Effector CD8-positive, alpha-beta T cell (primary cell): ENCODE measurements around the gene RASEF.

Source experiments
- DNase-seq: peaks from one replicate; lab custom pipeline; 2025; lab: John Stamatoyannopoulos, UW

RASEF gene

GRCh38 chr9:83056911-83057310 lies 6.0 kb downstream of the RASEF start:
- no peak for DNase-seq

DNA sequence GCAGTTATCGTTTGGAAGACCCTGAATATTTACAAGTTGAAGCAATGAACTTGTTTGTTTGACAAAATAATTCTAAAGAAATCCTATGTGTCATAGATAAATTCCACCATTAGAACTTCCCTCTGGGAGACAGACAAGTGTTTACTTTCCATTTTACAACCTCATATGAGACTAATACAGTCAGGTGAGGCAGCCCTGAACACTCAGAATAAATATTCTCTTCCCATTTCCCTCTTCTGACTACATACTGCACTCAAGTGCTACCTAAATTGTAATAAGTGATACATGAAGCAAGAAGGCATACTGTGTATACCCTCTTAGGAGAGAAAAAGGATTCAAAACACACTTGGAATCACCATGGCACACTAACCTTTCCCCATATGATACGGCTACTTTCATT lies 6.8 kb downstream of the RASEF start:
- DNase-seq = no peak

- DNase-seq = no peak
Measured at GRCh38 chr9:83047839-83048775, 14.8 kb downstream of the RASEF start.

DNA sequence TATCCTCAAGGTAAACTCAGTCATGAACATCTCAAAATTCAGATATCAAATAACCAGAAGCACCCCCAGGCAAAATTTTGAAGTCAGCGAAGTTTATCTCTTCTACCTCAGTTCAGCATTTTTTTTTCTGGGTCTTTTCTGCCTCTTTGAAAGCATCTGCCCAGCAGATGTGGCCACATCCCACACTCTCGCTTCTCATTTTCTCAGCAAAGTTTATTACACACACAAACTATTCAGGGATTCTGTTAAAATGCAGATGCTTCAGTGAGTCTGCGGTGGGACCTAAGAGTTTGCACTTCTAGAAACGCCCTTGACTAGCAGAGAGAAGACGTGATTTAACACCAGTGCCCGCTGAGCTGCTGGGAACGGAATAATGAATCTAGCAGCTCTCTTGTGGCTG lies 19.3 kb downstream of the RASEF start:
- DNase-seq = no peak

- DNase-seq = no peak
Measured at GRCh38 chr9:83041771-83042170, 21.2 kb downstream of the RASEF start.

DNA sequence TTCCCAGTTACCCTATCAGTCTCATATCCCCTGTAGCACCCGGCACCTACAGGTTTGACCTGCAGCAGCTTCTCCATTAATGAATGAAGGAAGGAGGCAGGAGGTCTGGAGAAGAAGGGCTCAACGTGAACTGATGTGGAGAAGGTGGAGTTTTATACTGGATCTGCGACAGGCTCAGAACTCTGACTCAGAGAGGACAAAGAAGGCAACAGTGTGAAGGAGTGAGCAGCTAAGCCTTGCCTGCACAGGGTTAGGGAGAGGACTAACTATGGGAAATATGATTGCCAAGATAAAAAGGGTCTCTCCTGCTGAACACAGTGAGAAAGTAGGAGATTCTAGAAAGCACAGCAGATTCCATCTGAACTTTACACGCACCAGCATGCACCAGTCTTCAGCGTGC lies 23.6 kb downstream of the RASEF start:
- DNase-seq = no peak

- no peak for DNase-seq
Measured at GRCh38 chr9:83036043-83036442, 26.9 kb downstream of the RASEF start.

DNA sequence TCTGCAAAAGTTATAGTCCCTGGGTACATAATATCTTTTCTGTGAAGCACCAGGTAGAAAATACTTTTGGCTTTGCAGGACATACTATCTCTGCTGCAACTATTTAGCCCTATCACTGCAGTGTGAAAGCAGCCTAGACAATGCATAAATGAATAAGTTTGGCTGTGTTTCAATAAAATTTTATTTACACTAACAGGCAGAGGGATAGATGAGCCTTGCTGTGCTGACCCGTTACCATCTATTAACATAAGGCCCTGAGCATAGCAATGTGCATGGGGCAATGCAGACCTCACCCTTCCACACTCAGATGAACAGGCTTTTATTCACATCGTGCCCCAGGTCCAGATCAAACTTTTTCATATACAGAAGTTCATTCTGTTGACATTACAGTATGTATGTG lies 27.8 kb downstream of the RASEF start:
- no peak for DNase-seq

- DNase-seq = no peak
Measured at GRCh38 chr9:83034587-83034986, 28.4 kb downstream of the RASEF start.

- DNase-seq = no peak
Measured at GRCh38 chr9:83034026-83034425, 28.9 kb downstream of the RASEF start.

DNA sequence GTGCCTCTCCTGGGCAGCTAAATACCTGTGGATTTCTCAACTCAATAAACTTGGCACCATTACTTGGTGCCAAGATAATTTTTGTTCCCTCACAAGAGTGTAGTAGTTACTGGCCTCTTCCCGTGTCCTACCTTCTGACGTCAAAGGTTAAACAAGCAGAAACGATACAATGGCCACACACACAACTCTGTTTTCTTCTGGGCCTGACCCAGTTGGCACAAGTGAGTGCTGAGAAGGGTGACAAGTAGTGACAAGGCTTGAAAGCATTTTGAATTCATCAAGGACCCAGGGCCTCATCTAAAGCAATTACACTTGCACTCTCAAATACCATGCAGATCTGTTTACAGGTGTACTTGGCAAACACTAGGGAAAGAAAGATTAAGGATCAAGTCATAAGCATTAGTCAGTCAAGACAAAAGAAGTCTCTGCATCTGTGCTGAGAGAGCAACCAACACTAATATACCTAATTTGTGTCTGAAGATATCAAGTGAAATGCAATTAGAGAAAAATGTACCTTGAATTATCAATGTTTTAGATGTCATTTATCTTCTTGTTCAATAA lies 30.8 kb downstream of the RASEF start:
- no peak for DNase-seq

- no peak for DNase-seq
Measured at GRCh38 chr9:83030391-83031107, 32.4 kb downstream of the RASEF start.

DNA sequence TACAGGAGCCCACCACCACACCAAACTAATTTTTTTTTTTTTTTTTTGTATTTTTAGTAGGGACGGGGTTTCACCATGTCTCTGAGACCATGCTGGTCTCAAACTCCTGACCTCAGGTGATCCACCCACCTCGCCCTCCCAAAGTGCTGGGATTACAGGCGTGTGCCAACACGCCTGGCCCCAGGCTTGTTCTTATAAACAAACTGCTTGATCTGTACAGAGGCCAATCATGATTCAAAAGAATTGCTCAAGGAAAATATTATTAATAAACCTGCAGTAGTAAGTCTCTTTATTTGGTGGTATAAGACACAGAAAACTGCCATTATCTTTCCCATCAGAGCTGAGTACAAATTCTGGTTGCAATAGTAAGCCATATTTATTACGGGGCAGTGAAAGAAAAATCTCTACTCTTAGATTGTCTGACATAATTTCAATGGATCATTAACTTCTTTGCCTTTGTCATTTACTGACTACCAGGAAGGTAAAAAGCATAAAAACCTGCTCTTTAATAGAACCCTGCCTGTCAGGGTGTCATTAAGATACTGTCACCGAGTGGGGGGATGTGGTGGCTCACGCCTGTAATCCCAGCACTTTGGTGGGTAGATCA lies 33.3 kb downstream of the RASEF start:
- no peak for DNase-seq

DNA sequence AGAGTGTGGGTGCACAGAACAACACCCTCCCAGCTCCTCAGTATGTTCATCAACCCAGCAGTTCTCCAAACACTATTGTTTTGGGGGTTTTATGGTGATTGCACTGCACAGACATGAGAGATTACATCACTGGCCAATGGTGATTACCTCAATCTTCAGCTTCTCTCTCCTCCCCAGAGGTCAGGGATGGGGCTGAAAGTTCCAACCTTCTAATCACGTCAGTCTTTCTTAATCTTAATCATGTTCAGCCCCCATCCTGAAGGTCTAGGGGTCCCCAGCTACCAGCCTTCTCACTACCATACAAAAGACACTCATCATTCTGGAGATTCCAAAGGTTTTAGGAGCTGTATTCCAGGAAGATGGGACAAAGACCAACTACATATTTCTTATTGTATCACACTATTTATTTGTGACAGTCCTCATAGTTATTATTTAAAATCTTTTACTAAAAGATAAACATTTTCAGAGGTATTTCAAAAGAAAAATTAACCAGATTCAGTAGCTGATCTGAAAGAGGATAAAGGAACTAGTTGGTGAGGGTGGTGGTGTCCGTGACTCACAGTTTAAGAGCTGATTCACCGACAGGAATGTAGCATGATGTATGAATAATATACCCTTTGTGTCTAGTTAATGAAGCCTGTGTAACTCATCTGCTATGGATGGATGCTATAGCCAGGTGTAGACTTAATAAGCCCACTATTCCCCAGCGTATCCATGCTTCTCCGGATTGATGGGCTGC lies 35.6 kb downstream of the RASEF start:
- no peak for DNase-seq

DNA sequence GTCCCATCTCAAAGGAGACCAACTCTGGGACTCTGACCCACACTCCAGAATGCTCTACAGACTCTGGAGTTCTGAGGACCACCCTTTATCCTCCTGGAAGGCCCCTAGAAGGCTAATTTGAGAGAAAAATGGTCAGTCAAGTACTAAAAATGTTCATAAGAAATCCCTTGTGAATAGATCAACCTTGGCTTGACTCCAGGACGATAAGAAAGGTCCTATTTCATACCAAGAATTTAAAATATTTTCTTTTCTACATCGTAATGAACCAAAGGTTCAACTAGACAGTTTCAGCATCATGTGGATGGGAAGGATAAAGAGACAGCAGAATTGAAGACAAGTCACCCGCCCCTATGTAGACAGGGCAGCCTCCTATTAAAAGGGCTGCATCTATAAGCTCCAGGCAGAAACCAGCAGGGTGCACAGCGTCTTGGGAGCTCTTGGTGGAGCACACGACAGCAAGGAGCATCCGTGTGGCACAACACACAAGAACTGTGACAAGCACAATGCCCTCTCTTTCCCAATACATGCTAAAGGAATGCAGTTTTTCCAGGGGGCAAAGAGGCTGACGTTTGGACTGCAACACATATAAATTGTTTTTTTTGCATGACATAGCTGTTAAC lies 38.3 kb downstream of the RASEF start:
- no peak for DNase-seq

GRCh38 chr9:83023151-83023550 lies 39.8 kb downstream of the RASEF start:
- DNase-seq = no peak

- DNase-seq = no peak
Measured at GRCh38 chr9:83020864-83021263, 42.1 kb downstream of the RASEF start.

DNA sequence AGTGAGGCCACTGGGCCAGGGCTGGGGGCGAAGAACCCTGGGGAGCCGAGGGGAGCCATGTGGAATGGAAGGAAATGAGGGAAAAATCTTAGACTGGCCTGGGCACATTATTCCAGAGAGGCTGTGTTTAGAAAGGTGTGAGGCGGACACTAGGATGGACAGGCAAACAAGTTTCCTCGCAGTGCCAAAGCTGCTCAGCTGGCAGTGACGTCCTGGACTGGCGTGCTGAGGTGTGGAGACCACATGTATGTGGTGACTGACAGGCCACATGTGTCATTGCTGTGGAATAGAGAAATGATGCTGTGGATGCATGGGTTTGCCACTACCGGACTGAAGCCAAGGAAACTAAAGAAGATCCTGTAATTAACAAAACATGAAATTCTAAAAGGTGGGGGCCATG lies 42.6 kb downstream of the RASEF start:
- DNase-seq = no peak

DNA sequence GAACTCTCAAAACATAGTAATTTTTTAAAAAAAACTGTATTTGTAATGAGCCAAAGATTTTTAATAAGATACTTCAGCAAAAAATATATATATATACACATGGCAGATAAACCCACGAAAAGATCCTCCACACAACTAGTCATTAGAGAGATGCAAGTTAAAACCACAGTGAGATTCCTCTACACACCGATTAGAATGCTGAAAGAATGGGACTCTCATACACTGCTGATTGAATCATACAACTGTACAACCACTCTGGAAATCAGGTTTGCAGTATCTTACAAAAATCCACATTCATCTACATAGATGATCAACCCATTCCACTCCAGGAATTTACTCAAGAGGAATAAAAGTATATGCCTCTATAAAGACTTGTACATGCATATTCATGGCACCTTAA lies 43.7 kb downstream of the RASEF start:
- DNase-seq = no peak

DNA sequence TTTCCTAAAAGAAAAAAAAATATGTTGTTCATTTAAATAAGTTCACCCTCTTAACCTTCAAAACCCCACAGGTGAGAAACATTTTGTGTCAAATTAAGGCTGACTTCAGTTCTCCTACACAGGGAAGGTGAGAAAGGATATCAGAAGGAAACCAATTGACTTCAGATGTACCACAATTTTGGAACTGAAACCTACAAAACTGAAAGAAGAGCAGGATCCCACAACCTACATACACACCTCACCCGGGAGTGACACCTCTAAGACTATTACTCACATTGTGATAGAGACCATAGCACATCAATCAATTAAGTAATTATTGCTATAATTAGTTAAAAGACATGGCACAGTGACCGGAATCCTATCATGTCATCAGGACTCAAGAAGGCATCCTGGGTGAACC lies 47.0 kb downstream of the RASEF start:
- no peak for DNase-seq

- no peak for DNase-seq
Measured at GRCh38 chr9:83013867-83014605, 48.9 kb downstream of the RASEF start.
